ENCODE measurements around the gene NEB. TPM values are rescaled to one million over a fixed set of nuclear protein-coding genes. Genes with fewer than 3 reads are reported as not detected.

The NEB gene
- polyA plus RNA-seq, 1 experiment: 0.01 TPM

DNA sequence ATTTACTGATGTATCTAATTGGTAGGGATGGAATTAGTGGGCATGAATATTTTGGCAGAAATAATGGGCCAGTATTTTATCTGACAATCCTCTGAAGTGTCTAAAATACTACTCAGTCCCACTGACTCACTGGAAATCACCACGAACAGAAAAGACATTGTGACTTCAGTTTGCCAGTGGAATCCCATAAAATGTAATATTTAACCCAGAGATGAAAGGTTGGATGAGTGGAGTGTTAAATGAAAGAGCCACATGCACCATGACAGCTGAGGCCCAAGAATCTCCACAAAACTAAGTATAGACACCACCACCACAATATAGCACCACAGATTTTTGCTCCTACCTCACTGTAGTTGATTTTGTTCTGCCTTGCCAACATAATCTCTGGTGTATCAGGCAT lies 103.9 kb downstream of the NEB start:
- CTCF ChIA-PET: no interaction called here
- Histone ChIP-seq H3K4me3 (ENCODE audit: low read depth, low read length) (no peak overlapping the region), H3K27me3 (ENCODE audit: control insufficient read depth, insufficient read depth, low read length) (no peaks in the 10 kb centered on the region; the same call in 1 of the 2 replicates), H3K36me3 (ENCODE audit: control insufficient read depth, insufficient read depth, low read length) (no peaks in the 10 kb centered on the region)
- POLR2A ChIA-PET: no interaction called here
- DNase-seq (ENCODE audit: low read depth): no peak
- TF ChIP-seq, protein P1, sequence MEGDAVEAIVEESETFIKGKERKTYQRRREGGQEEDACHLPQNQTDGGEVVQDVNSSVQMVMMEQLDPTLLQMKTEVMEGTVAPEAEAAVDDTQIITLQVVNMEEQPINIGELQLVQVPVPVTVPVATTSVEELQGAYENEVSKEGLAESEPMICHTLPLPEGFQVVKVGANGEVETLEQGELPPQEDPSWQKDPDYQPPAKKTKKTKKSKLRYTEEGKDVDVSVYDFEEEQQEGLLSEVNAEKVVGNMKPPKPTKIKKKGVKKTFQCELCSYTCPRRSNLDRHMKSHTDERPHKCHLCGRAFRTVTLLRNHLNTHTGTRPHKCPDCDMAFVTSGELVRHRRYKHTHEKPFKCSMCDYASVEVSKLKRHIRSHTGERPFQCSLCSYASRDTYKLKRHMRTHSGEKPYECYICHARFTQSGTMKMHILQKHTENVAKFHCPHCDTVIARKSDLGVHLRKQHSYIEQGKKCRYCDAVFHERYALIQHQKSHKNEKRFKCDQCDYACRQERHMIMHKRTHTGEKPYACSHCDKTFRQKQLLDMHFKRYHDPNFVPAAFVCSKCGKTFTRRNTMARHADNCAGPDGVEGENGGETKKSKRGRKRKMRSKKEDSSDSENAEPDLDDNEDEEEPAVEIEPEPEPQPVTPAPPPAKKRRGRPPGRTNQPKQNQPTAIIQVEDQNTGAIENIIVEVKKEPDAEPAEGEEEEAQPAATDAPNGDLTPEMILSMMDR (IDR thresholded peaks at IDR 0.05; ENCODE audit: insufficient read depth, low read depth, low read length): no peak

DNA sequence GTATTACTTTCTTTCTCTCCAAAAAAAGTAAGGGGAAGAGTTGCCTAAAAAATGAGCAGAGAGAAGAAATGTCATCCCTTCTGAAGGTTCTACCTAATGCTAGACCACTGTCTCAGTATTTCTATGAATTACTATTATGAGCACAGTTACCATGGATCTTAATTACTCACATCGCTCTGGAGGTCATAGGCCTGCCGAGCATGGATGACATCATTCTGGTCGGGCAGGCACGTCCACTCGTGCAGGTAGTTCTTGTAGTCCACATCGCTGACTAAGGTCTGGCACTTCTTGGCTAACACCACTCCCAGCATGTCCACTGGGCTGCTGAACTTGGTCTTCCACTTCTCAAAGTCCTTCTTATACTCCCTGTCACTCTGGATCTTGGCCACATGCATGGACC lies 106.9 kb downstream of the NEB start:
- ChIA-PET POLR2A (no interaction called here), CTCF (no interaction called here)
- Histone ChIP-seq H3K4me3 (ENCODE audit: low read depth, low read length) (no peak overlapping the region), H3K27me3 (ENCODE audit: control insufficient read depth, insufficient read depth, low read length) (no peaks in the 10 kb centered on the region; the same call in 1 of the 2 replicates), H3K36me3 (ENCODE audit: control insufficient read depth, insufficient read depth, low read length) (no peaks in the 10 kb centered on the region)
- TF ChIP-seq, protein P1 (IDR thresholded peaks at IDR 0.05; ENCODE audit: insufficient read depth, low read depth, low read length): no peak
- no peak for DNase-seq (ENCODE audit: low read depth)

DNA sequence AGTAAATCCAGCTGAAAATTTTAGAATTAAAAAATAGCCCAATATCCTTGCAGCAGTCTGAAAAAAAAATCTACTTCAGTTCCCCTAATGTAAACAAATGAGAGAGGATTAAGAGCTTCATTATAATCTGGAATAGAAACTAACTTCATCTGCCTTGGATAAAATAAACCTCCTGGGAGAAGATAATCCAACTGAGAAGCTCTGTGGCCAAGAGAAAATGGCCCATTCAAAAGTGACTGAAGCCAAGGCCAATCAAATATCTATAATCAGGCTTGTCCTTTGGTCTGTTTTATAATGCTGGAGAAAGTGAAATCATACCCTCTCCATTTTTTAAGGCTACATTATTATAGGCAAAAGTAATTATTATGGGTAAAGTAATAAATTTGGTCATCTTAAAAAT lies 110.0 kb downstream of the NEB start:
- CTCF ChIA-PET: interaction anchor here (0.7 kb wide), 1 partner anchor 8 kb away, joined by 4 read pairs; no protein-coding TSS in a partner anchor

DNA sequence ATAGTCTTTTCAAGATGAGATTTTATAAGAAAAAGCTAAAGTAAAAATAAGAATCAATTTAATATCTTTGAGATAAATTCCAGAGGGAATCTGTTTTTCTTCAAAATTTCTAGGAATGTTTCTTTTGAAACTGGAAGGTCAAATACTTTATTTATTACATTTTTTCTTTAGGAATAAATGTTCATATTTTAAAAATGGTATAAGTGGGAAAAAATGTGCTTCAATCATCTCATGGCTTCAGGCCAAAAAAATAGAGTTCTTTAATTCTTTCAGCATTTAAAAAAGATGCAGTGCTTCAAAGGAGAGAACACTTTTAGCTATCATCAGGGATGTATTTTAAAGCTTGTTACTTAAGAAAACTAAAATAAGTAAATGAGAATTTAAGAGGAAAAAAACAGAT lies 110.6 kb downstream of the NEB start:
- Histone ChIP-seq H3K36me3 (ENCODE audit: control insufficient read depth, insufficient read depth, low read length) (no peaks in the 10 kb centered on the region), H3K27me3 (ENCODE audit: control insufficient read depth, insufficient read depth, low read length) (no peaks in the 10 kb centered on the region; the same call in 1 of the 2 replicates), H3K4me3 (ENCODE audit: low read depth, low read length) (no peak overlapping the region)
- CTCF ChIA-PET: interaction anchor here (1.3 kb wide), 1 partner anchor 9 kb away, joined by 3 read pairs; no protein-coding TSS in a partner anchor
- TF ChIP-seq, protein P1 (IDR thresholded peaks at IDR 0.05; ENCODE audit: insufficient read depth, low read depth, low read length): no peak
- POLR2A ChIA-PET: no interaction called here
- no peak for DNase-seq (ENCODE audit: low read depth)

More for the DNA sequence above, 110.0 kb downstream of the NEB start:
- no peak for DNase-seq (ENCODE audit: low read depth)
- H3K4me3 ChIP-seq (ENCODE audit: low read depth, low read length): no peak overlapping the region
- H3K36me3 ChIP-seq (ENCODE audit: control insufficient read depth, insufficient read depth, low read length): no peaks in the 10 kb centered on the region
- POLR2A ChIA-PET: no interaction called here
- H3K27me3 ChIP-seq (ENCODE audit: control insufficient read depth, insufficient read depth, low read length): no peaks in the 10 kb centered on the region; the same call in 1 of the 2 replicates
- TF ChIP-seq, protein P1 (IDR thresholded peaks at IDR 0.05; ENCODE audit: insufficient read depth, low read depth, low read length): no peak

DNA sequence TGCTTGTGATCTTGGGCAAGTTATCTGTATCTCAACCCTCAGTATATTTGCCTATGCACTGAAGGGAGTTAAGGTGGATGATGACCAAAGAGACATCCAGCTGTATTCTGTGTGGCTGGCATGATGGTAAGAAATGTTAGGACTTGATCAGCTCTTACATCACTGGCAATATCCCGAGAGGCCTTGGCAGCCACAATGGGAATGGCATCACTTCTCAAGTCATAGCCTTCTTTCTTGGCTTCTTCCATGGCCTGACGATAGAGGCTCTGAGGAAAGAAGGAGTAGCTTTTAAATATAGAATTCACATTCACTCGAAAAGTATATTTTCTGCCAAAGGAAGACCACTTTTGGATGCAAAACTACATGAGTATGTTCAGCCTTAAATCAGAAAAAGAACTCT lies 113.5 kb downstream of the NEB start:
- CTCF ChIA-PET: no interaction called here
- TF ChIP-seq, protein P1 (IDR thresholded peaks at IDR 0.05; ENCODE audit: insufficient read depth, low read depth, low read length): no peak
- no peak overlapping the region for H3K4me3 ChIP-seq (ENCODE audit: low read depth, low read length)
- no peaks in the 10 kb centered on the region; the same call in 1 of the 2 replicates for H3K27me3 ChIP-seq (ENCODE audit: control insufficient read depth, insufficient read depth, low read length)
- POLR2A ChIA-PET: no interaction called here
- DNase-seq (ENCODE audit: low read depth): no peak
- H3K36me3 ChIP-seq (ENCODE audit: control insufficient read depth, insufficient read depth, low read length): no peaks in the 10 kb centered on the region
